WERI-Rb-1 (cell line): Measurements from ENCODE around the gene PCDHGA8.

ENCODE experiments used
- DNase-seq: peaks from one replicate; pipeline ENCODE4 v3.0.0-alpha.2; 2020
- H3K27ac ChIP-seq: fragments of 250-450 bp; sonication (Bioruptor Pico); 2 replicates; pipeline ENCODE4 v1.5.1; 2020; ENCODE audit warnings: mild to moderate bottlenecking, moderate library complexity
- H3K27me3 ChIP-seq: fragments of 250-450 bp; sonication (Bioruptor Pico); 2 replicates; pipeline ENCODE4 v1.5.1; 2021; ENCODE audit warnings: mild to moderate bottlenecking, low read depth, moderate library complexity; ENCODE audit not compliant: insufficient read depth, severe bottlenecking
- H3K36me3 ChIP-seq: fragments of 250-450 bp; sonication (Bioruptor Pico); 2 replicates; pipeline ENCODE4 v1.5.1; 2020; ENCODE audit warnings: mild to moderate bottlenecking, moderate library complexity
- H3K4me3 ChIP-seq: 2 replicates; pipeline ENCODE4 v1.5.1; 2011; ENCODE audit warnings: low read depth, mild to moderate bottlenecking, control low read depth, low read length
- H3K9me3 ChIP-seq: fragments of 250-450 bp; sonication (Bioruptor Pico); 2 replicates; pipeline ENCODE4 v1.5.1; 2021; ENCODE audit warnings: mild to moderate bottlenecking, moderate library complexity; ENCODE audit not compliant: severe bottlenecking
- TF ChIP-seq, protein P1 (sequence below): IDR thresholded peaks from 2 replicates; pipeline ENCODE4 v1.5.1; 2011; ENCODE audit warnings: low read depth, mild to moderate bottlenecking, control low read depth, inconsistent platforms, low read length

Gene PCDHGA8

DNA sequence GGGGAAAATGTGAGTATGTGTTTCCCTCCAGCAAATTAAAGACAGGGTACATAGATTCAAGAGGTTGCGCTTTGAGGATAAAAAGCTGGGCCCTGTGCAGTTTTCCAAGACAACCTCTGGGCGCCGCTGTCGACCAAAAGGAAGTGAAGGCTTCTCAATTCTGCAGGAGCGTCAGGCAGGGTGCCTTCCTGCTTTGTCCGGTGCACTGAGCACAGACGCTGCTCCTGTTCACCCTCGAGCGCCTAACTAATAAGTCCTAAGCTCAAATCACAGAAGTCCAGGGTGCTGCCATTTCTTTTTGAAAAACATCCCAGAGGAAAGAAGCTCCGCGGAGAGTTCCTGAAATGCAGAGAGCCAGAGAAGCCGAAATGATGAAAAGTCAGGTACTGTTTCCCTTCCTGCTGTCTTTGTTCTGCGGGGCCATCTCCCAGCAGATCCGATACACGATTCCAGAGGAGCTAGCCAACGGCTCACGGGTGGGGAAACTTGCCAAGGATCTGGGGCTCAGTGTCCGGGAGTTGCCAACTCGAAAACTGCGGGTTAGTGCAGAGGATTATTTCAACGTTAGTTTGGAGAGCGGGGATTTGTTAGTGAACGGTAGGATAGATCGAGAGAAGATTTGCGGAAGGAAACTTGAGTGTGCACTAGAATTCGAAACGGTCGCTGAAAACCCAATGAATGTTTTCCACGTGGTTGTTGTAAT is 42.4 kb upstream of the PCDHGA8 start, which contains the start of gene PCDHGB1:
Gene PCDHGB1, plus strand, starts transcription at position 183 of the 703 bp plus-strand sequence. Its CDS starts 162 bp downstream, at position 345.
- Histone ChIP-seq H3K36me3 (no peaks in the 10 kb centered on the region), H3K27ac (no peak within 1 kb of the TSS), H3K27me3 (no peaks in the 10 kb centered on the region), H3K4me3 (peak within 1 kb of the TSS; percentile 32), H3K9me3 (peaks cover 25% of the 10 kb centered on the region)
- TF ChIP-seq, protein P1, sequence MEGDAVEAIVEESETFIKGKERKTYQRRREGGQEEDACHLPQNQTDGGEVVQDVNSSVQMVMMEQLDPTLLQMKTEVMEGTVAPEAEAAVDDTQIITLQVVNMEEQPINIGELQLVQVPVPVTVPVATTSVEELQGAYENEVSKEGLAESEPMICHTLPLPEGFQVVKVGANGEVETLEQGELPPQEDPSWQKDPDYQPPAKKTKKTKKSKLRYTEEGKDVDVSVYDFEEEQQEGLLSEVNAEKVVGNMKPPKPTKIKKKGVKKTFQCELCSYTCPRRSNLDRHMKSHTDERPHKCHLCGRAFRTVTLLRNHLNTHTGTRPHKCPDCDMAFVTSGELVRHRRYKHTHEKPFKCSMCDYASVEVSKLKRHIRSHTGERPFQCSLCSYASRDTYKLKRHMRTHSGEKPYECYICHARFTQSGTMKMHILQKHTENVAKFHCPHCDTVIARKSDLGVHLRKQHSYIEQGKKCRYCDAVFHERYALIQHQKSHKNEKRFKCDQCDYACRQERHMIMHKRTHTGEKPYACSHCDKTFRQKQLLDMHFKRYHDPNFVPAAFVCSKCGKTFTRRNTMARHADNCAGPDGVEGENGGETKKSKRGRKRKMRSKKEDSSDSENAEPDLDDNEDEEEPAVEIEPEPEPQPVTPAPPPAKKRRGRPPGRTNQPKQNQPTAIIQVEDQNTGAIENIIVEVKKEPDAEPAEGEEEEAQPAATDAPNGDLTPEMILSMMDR = peak; percentile 81
- peak; percentile 72 for DNase-seq

DNA sequence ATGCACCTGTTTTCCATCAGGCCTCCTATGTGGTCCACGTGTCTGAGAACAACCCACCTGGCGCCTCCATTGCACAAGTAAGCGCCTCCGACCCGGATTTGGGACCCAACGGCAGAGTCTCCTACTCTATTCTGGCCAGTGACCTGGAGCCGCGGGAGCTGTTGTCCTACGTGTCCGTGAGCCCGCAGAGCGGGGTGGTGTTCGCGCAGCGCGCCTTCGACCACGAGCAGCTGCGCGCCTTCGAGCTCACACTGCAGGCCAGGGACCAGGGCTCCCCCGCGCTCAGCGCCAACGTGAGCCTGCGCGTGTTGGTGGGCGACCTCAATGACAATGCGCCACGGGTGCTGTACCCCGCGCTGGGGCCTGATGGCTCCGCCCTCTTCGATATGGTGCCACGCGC is 40.8 kb upstream of the PCDHGA8 start:
- no peak for DNase-seq
- Histone ChIP-seq H3K27ac (no peak overlapping the region), H3K9me3 (peaks cover 29% of the 10 kb centered on the region), H3K4me3 (no peak overlapping the region), H3K36me3 (no peaks in the 10 kb centered on the region), H3K27me3 (no peaks in the 10 kb centered on the region)
- TF ChIP-seq, protein P1 = no peak

DNA sequence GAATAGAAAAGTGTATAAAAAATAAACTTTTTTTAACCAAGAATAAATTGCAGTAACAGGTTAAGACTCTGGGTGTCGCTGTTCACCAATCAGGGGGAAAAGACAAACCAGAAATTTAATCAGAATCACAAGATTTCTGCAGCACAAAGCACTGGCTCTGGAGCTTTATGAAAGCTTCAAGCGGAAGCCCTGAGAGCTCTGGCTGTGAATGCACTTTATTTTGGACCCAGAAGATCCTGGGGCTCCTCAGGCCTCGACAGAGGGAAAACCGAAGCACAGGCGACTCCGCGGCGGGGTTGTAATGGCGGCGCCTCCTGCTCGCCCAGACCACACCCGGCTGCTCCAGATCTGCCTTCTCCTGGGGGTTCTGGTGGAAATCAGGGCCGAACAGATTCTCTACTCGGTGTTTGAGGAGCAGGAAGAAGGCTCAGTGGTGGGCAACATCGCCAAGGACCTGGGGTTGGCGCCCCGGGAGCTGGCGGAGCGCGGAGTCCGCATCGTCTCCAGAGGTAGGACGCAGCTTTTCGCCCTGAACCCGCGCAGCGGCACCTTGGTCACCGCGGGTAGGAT is 37.4 kb upstream of the PCDHGA8 start, which contains the start of gene PCDHGA4:
Gene PCDHGA4, plus strand, starts transcription at position 122 of the 570 bp plus-strand sequence. Its CDS starts 87 bp downstream, at position 209.
- H3K36me3 ChIP-seq = no peaks in the 10 kb centered on the region
- H3K9me3 ChIP-seq = peaks cover 30% of the 10 kb centered on the region
- TF ChIP-seq, protein P1 = peak; percentile 28; the same call in 1 of the 2 replicates
- no peak within 1 kb of the TSS for H3K4me3 ChIP-seq
- no peak within 1 kb of the TSS for H3K27ac ChIP-seq
- no peaks in the 10 kb centered on the region for H3K27me3 ChIP-seq
- no peak for DNase-seq

DNA sequence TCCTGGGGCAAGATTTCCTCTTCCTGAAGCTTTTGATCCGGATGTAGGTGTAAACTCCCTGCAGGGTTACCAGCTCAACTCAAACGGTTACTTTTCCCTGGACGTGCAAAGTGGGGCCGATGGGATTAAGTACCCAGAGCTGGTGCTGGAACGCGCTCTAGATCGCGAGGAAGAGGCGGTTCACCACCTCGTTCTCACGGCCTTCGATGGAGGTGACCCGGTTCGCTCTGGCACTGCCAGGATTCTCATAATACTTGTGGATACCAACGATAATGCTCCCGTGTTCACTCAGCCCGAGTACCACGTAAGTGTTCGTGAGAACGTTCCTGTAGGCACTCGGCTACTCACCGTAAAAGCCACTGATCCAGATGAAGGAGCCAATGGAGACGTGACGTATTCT is 36.8 kb upstream of the PCDHGA8 start:
- TF ChIP-seq, protein P1 = no peak

DNA sequence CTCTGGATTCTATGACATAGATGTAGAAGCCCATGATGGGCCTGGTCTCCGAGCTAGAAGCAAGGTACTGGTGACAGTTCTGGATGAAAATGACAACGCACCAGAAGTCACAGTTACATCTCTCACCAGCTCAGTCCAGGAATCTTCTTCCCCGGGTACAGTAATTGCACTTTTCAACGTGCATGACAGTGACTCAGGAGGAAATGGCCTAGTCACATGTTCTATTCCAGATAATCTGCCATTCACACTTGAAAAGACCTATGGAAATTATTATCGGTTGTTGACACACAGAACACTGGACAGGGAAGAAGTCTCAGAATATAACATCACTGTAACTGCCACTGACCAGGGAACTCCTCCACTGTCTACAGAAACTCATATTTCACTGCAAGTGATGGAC is 36.3 kb upstream of the PCDHGA8 start:
- peaks cover 23% of the 10 kb centered on the region for H3K9me3 ChIP-seq
- no peaks in the 10 kb centered on the region for H3K36me3 ChIP-seq
- no peaks in the 10 kb centered on the region for H3K27me3 ChIP-seq
- TF ChIP-seq, protein P1 = no peak
- no peak for DNase-seq
- H3K4me3 ChIP-seq = no peak overlapping the region
- no peak overlapping the region for H3K27ac ChIP-seq

More for the DNA sequence above, 36.8 kb upstream of the PCDHGA8 start:
- no peak overlapping the region for H3K4me3 ChIP-seq
- H3K9me3 ChIP-seq = peaks cover 24% of the 10 kb centered on the region
- no peaks in the 10 kb centered on the region for H3K27me3 ChIP-seq
- no peak overlapping the region for H3K27ac ChIP-seq
- H3K36me3 ChIP-seq = no peaks in the 10 kb centered on the region
- DNase-seq = no peak
